Calu3 (cell line): ENCODE data around the gene SCN2B. TPM values are rescaled to one million over a fixed set of nuclear protein-coding genes. Genes with fewer than 3 reads are reported as not detected.
"Not testable (repeated sequence)": the region's sequence is repeated elsewhere in the genome, so short reads cannot be mapped to it uniquely, and the experiment has no call there.

Source experiments
- BruUV-seq: library from RNA; stranded (reverse); fragments of 400-500 nt; replicated peaks from 2 replicates; lab custom pipeline; 2021; lab: Mats Ljungman, UMichigan
- CTCF ChIA-PET: fragments of 300-600 bp; sonication (Branson Sonifier 250); formaldehyde crosslinking; loops from one replicate; lab custom pipeline; 2022; ENCODE audit warnings: antibody characterized with exemption; lab: Charles Lee
- DNase-seq: peaks from one replicate; pipeline ENCODE4 v3.0.0; 2022
- H3K27ac Mint-ChIP-seq: one replicate; pipeline ENCODE4 v1.8.0; 2022; ENCODE audit warnings: mixed read lengths; ENCODE audit not compliant: unreplicated experiment
- H3K27me3 Mint-ChIP-seq: one replicate; pipeline ENCODE4 v1.8.0; 2022; ENCODE audit warnings: mixed read lengths; ENCODE audit not compliant: unreplicated experiment
- H3K36me3 Mint-ChIP-seq: one replicate; pipeline ENCODE4 v1.8.0; 2022; ENCODE audit warnings: mild to moderate bottlenecking, moderate library complexity, mixed read lengths; ENCODE audit not compliant: insufficient read depth, unreplicated experiment
- H3K4me1 Mint-ChIP-seq: one replicate; pipeline ENCODE4 v1.8.0; 2022; ENCODE audit warnings: mild to moderate bottlenecking, low read depth, mixed read lengths; ENCODE audit not compliant: unreplicated experiment
- H3K4me3 Mint-ChIP-seq: one replicate; pipeline ENCODE4 v1.8.0; 2022; ENCODE audit warnings: mild to moderate bottlenecking, low read depth, moderate library complexity, mixed read lengths; ENCODE audit not compliant: unreplicated experiment
- H3K9me3 Mint-ChIP-seq: one replicate; pipeline ENCODE4 v1.8.0; 2022; ENCODE audit warnings: low read depth, mixed read lengths; ENCODE audit not compliant: unreplicated experiment
- CTCF ChIP-seq: fragments of 200-600 bp; IDR thresholded peaks from one replicate; pipeline ENCODE4 v1.8.0; 2022; ENCODE audit warnings: antibody characterized with exemption; ENCODE audit not compliant: unreplicated experiment
- intact Hi-C: fragments of 100-400 bp; cut with micrococcal nuclease; formaldehyde crosslinking; loops from one replicate; pipeline ENCODE4 v1.10.0; 2022; ENCODE audit not compliant: unreplicated experiment
- total RNA-seq: library from RNA; stranded (reverse); gene quantifications from 2 replicates; pipeline ENCODE4 v1.2.3, GENCODE V29; 2022

SCN2B gene
- total RNA-seq, 1 experiment from 2014 or later = not detected

GRCh38 chr11:118186346-118187107 is 10.1 kb upstream of the SCN2B start:
- TF ChIP-seq CTCF = no peak
- CTCF ChIA-PET = no interaction called here
- no TSS peak for BruUV-seq
- no peak overlapping the region for H3K27ac Mint-ChIP-seq
- H3K4me3 Mint-ChIP-seq = no peak overlapping the region
- H3K27me3 Mint-ChIP-seq = peaks cover 38% of the 10 kb centered on the region
- H3K36me3 Mint-ChIP-seq = no peaks in the 10 kb centered on the region
- no peaks in the 10 kb centered on the region for H3K4me1 Mint-ChIP-seq
- intact Hi-C loops = no loop called here
- DNase-seq = no peak
- no peaks in the 10 kb centered on the region for H3K9me3 Mint-ChIP-seq

- CTCF ChIA-PET = no interaction called here
- peaks cover 39% of the 10 kb centered on the region for H3K27me3 Mint-ChIP-seq
- no peak for TF ChIP-seq CTCF
- no peak overlapping the region for H3K27ac Mint-ChIP-seq
- no peaks in the 10 kb centered on the region for H3K9me3 Mint-ChIP-seq
- intact Hi-C loops = no loop called here
- no peaks in the 10 kb centered on the region for H3K4me1 Mint-ChIP-seq
- BruUV-seq = no TSS peak
- no peak overlapping the region for H3K4me3 Mint-ChIP-seq
- no peak for DNase-seq
- H3K36me3 Mint-ChIP-seq = no peaks in the 10 kb centered on the region
Measured at GRCh38 chr11:118184784-118185579, 8.5 kb upstream of the SCN2B start.

- H3K9me3 Mint-ChIP-seq, H3K4me3 Mint-ChIP-seq, H3K4me1 Mint-ChIP-seq, DNase-seq, H3K27ac Mint-ChIP-seq, BruUV-seq, H3K36me3 Mint-ChIP-seq, intact Hi-C loops, CTCF ChIA-PET: not testable (repeated sequence)
- peaks cover 27% of the 10 kb centered on the region for H3K27me3 Mint-ChIP-seq
Measured at GRCh38 chr11:118183691-118184090, 7.3 kb upstream of the SCN2B start.

GRCh38 chr11:118180300-118180703 is 3.9 kb upstream of the SCN2B start:
- DNase-seq = no peak
- intact Hi-C loops = no loop called here
- BruUV-seq = no TSS peak
- no peak overlapping the region for H3K27ac Mint-ChIP-seq
- H3K36me3 Mint-ChIP-seq = no peaks in the 10 kb centered on the region
- H3K9me3 Mint-ChIP-seq = no peaks in the 10 kb centered on the region
- no peak for TF ChIP-seq CTCF
- peaks cover 7% of the 10 kb centered on the region for H3K4me1 Mint-ChIP-seq
- H3K4me3 Mint-ChIP-seq = no peak overlapping the region
- CTCF ChIA-PET = interaction anchor here (1.5 kb wide), 1 partner anchor 9 kb away, joined by 3 read pairs; no protein-coding TSS in a partner anchor
- peaks cover 14% of the 10 kb centered on the region for H3K27me3 Mint-ChIP-seq

- Mint-ChIP-seq H3K27ac (no peak overlapping the region), H3K4me1 (peaks cover 18% of the 10 kb centered on the region), H3K36me3 (no peaks in the 10 kb centered on the region), H3K9me3 (no peaks in the 10 kb centered on the region), H3K27me3 (peaks cover 20% of the 10 kb centered on the region), H3K4me3 (no peak overlapping the region)
- no TSS peak for BruUV-seq
- no peak for DNase-seq
- TF ChIP-seq CTCF = no peak
- intact Hi-C loops = no loop called here
- CTCF ChIA-PET = no interaction called here
Measured at GRCh38 chr11:118176778-118177134, 317 bp upstream of the SCN2B start.
